Liver (tissue), 9 donors: ENCODE measurements around the gene VGF. TPM values are rescaled to one million over a fixed set of nuclear protein-coding genes. Genes with fewer than 3 reads are reported as not detected.

ENCODE experiments used
- DNase-seq: peaks from one replicate; pipeline ENCODE4 v3.0.0-alpha.2; 2017; ENCODE audit warnings: low spot score
- H3K27ac ChIP-seq, 2 donors: one replicate each; pipeline ENCODE4 v1.7.0; 2013; ENCODE audit warnings: inconsistent platforms in 2 of 2, low read length in 2 of 2, control low read depth in 1 of 2, low read depth in 1 of 2, mild to moderate bottlenecking in 1 of 2
- H3K27me3 ChIP-seq, 4 donors: one replicate each; pipeline versions ENCODE4 v1.6.1 to v1.7.0; 2013; ENCODE audit warnings: low read length in 3 of 4, inconsistent platforms in 1 of 4, mild to moderate bottlenecking in 1 of 4, moderate library complexity in 1 of 4; ENCODE audit not compliant: control insufficient read depth in 4 of 4, insufficient read depth in 4 of 4
- H3K36me3 ChIP-seq, 4 donors: one replicate each; pipeline versions ENCODE4 v1.6.1 to v1.7.0; 2013; ENCODE audit warnings: low read length in 3 of 4, mild to moderate bottlenecking in 3 of 4, low read depth in 1 of 4, moderate library complexity in 1 of 4; ENCODE audit not compliant: control insufficient read depth in 4 of 4, insufficient read depth in 3 of 4
- H3K4me1 ChIP-seq, 4 donors: one replicate each; pipeline versions ENCODE4 v1.6.1 to v1.7.0; 2013; ENCODE audit warnings: low read length in 3 of 4, mild to moderate bottlenecking in 3 of 4, moderate library complexity in 1 of 4; ENCODE audit not compliant: control insufficient read depth in 4 of 4, insufficient read depth in 4 of 4
- H3K4me3 ChIP-seq, 3 donors: one replicate each; pipeline versions ENCODE4 v1.6.1 to v1.7.0; 2013; ENCODE audit warnings: low read length in 3 of 3, control low read depth in 1 of 3, low read depth in 1 of 3, mild to moderate bottlenecking in 1 of 3
- H3K9ac ChIP-seq, 2 donors: one replicate each; pipeline ENCODE4 v1.7.0; 2013; ENCODE audit warnings: low read length in 2 of 2, mild to moderate bottlenecking in 2 of 2, moderate library complexity in 2 of 2, control low read depth in 1 of 2, low read depth in 1 of 2
- H3K9me3 ChIP-seq, 4 donors: one replicate each; pipeline versions ENCODE4 v1.6.1 to v1.7.0; 2013; ENCODE audit warnings: low read length in 3 of 4; ENCODE audit not compliant: control insufficient read depth in 4 of 4
- CTCF ChIP-seq: fragments of 150-350 bp; IDR thresholded peaks from 2 replicates; pipeline ENCODE4 v1.5.1; 2017; ENCODE audit warnings: improper control_type of control experiment, low read depth, low read length; ENCODE audit not compliant: missing input control
- EGR1 ChIP-seq, 2 donors: IDR thresholded peaks; 2 replicates each; pipeline ENCODE4 v1.6.1; 2016 to 2018; ENCODE audit warnings: antibody characterized with exemption in 2 of 2, low read depth in 2 of 2
- FOXA1 ChIP-seq: IDR thresholded peaks from 2 replicates; pipeline ENCODE4 v1.6.1; 2016; ENCODE audit warnings: antibody characterized with exemption
- FOXA2 ChIP-seq: IDR thresholded peaks from 2 replicates; pipeline ENCODE4 v1.6.1; 2016; ENCODE audit warnings: antibody characterized with exemption
- GABPA ChIP-seq, 2 donors: IDR thresholded peaks in 1 of 2; conservative IDR thresholded peaks in 1 of 2; 2 replicates each; pipeline ENCODE4 v1.6.1; 2016; ENCODE audit warnings: antibody characterized with exemption in 2 of 2, mild to moderate bottlenecking in 1 of 2, moderate library complexity in 1 of 2
- HNF4A ChIP-seq, 2 donors: conservative IDR thresholded peaks; 2 replicates each; pipeline ENCODE4 v1.6.1; 2016; ENCODE audit warnings: antibody characterized with exemption in 2 of 2, mild to moderate bottlenecking in 2 of 2
- HNF4G ChIP-seq: IDR thresholded peaks from 2 replicates; pipeline ENCODE4 v1.6.1; 2016; ENCODE audit warnings: antibody characterized with exemption
- JUND ChIP-seq, 2 donors: IDR thresholded peaks; 2 replicates each; pipeline ENCODE4 v1.6.1; 2016; ENCODE audit warnings: antibody characterized with exemption in 2 of 2
- NR2F2 ChIP-seq: IDR thresholded peaks from 2 replicates; pipeline ENCODE4 v1.6.1; 2016; ENCODE audit warnings: antibody characterized with exemption
- RAD21 ChIP-seq, 2 donors: IDR thresholded peaks; 2 replicates each; pipeline ENCODE4 v1.6.1; 2016; ENCODE audit warnings: antibody characterized with exemption in 2 of 2, mild to moderate bottlenecking in 2 of 2
- REST ChIP-seq: IDR thresholded peaks from 2 replicates; pipeline ENCODE4 v1.6.1; 2016; ENCODE audit warnings: antibody characterized with exemption, mild to moderate bottlenecking
- RXRA ChIP-seq, 2 donors: IDR thresholded peaks; 2 replicates each; pipeline ENCODE4 v1.6.1; 2017 to 2018; ENCODE audit warnings: antibody characterized with exemption in 2 of 2, mild to moderate bottlenecking in 1 of 2
- SP1 ChIP-seq: IDR thresholded peaks from 2 replicates; pipeline ENCODE4 v1.6.1; 2018; ENCODE audit warnings: antibody characterized with exemption, mild to moderate bottlenecking
- TAF1 ChIP-seq: conservative IDR thresholded peaks from 2 replicates; pipeline ENCODE4 v1.6.1; 2016; ENCODE audit warnings: antibody characterized with exemption, mild to moderate bottlenecking
- YY1 ChIP-seq: IDR thresholded peaks from 2 replicates; pipeline ENCODE4 v1.6.1; 2016; ENCODE audit warnings: antibody characterized with exemption, mild to moderate bottlenecking
- ZBTB33 ChIP-seq: IDR thresholded peaks from 2 replicates; pipeline ENCODE4 v1.6.1; 2016; ENCODE audit warnings: antibody characterized with exemption
- WGBS: extraction: QIAGEN DNeasy Blood & Tissue Kit; methylation state at CpG from one replicate; pipeline ENCODE4 v1.1.7; 2013; 5-methylcytosine and 5-hydroxymethylcytosine counted together
- polyA plus RNA-seq, 2 donors: library from polyadenylated mRNA; stranded (reverse) in 1 of 2; unstranded in 1 of 2; fragments of 200-250 nt in 1 of 2; fragments of >200 nt in 1 of 2; fragmentation: Nextera tagmentation in 1 of 2; extraction: Ambion mirVana in 1 of 2; gene quantifications; one replicate each; pipeline versions ENCODE4 v1.2.1 to v1.2.3, GENCODE V29; 2013 to 2015
- total RNA-seq, 2 donors: library from RNA; depleted of rRNA; stranded (reverse); fragments of >200 nt; gene quantifications; one replicate each; pipeline ENCODE4 v1.2.3, GENCODE V29; 2014
- TF ChIP-seq, protein P1 (sequence below): IDR thresholded peaks from 2 replicates; pipeline ENCODE4 v1.6.1; 2016; ENCODE audit warnings: antibody characterized with exemption
- TF ChIP-seq, protein P2 (sequence below): IDR thresholded peaks from 2 replicates; pipeline ENCODE4 v1.6.1; 2016; ENCODE audit warnings: antibody characterized with exemption
- donor health status: healthy.
- donor health status: healthy.
- donor health status: healthy.
- donor health status: healthy.
- donor health status: healthy.

The VGF gene
- total and polyA plus RNA-seq, 4 donors, result not detected

DNA sequence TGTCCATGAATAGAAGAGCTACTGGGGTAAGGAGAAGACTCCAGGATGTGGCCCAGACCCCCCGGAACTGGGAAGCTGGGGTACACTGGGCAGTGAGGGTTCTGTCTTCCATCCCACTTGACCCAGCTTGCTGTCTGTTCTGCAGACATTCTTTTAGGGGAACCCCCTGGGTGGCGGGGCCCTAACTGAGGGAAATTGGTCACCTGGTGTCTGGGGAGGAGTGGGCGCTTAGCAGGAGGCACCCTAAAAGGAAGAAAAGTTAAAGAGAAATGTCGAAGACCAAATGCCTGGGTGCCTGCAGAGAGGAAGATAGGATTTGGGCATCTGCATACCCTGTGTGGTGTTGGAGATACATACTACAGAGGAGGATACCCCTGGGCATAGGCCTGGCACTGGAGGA lies 10.1 kb downstream of the VGF start:
- Histone ChIP-seq H3K27ac (no peak overlapping the region), H3K4me1 (peaks cover 2 to 20% (median 12%) of the 10 kb centered on the region in 4 donors), H3K9me3 (no peaks in the 10 kb centered on the region), H3K27me3 (no peaks in the 10 kb centered on the region), H3K4me3 (peak overlapping the region; percentile 27 to 95 (median 56)), H3K9ac (no peak overlapping the region), H3K36me3 (peaks cover 3 to 12% (median 6%) of the 10 kb centered on the region in 4 donors)
- TF ChIP-seq RXRA (IDR thresholded peaks at IDR 0.05), result no peak
- DNase-seq, result no peak
- 70% methylated on average over 4 of the region's 4 CpGs for WGBS

GRCh38 chr7:101154693-101155102 lies 10.7 kb downstream of the VGF start:
- H3K4me3 ChIP-seq, result peak overlapping the region; percentile 56 to 95 (median 64)
- WGBS, result under 1% methylated on average over 34 of the region's 34 CpGs

More at GRCh38 chr7:101154693-101155102, 10.7 kb downstream of the VGF start:
- Histone ChIP-seq H3K9me3 (no peaks in the 10 kb centered on the region), H3K9ac (no peak overlapping the region), H3K27me3 (no peaks in the 10 kb centered on the region), H3K36me3 (peaks cover under 1 to 7% (median 6%) of the 10 kb centered on the region in 4 donors), H3K4me1 (peaks cover 2 to 20% (median 12%) of the 10 kb centered on the region in 4 donors), H3K27ac (no peak overlapping the region)
- no peak for DNase-seq
- TF ChIP-seq CTCF, result no peak
- TF ChIP-seq RAD21 (IDR thresholded peaks at IDR 0.05), result no peak
- TF ChIP-seq EGR1 (IDR thresholded peaks at IDR 0.05; ENCODE audit: low read depth in 2 of 2), result no peak
- no peak for TF ChIP-seq RXRA (IDR thresholded peaks at IDR 0.05)
- TF ChIP-seq, protein P1, sequence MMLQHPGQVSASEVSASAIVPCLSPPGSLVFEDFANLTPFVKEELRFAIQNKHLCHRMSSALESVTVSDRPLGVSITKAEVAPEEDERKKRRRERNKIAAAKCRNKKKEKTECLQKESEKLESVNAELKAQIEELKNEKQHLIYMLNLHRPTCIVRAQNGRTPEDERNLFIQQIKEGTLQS, result no peak
- TF ChIP-seq FOXA2, result no peak
- TF ChIP-seq, protein P2, sequence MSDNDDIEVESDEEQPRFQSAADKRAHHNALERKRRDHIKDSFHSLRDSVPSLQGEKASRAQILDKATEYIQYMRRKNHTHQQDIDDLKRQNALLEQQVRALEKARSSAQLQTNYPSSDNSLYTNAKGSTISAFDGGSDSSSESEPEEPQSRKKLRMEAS, result no peak
- TF ChIP-seq YY1, result no peak
- TF ChIP-seq JUND (IDR thresholded peaks at IDR 0.05), result no peak
- TF ChIP-seq TAF1, result no peak
- TF ChIP-seq GABPA (IDR thresholded peaks at IDR 0.05 in 1 of 2, conservative IDR thresholded peaks at IDR 0.05 in 1 of 2), result no peak
- no peak for TF ChIP-seq FOXA1
- TF ChIP-seq ZBTB33, result no peak
- no peak for TF ChIP-seq REST
- TF ChIP-seq NR2F2, result no peak
- no peak for TF ChIP-seq HNF4A (conservative IDR thresholded peaks at IDR 0.05)
- no peak for TF ChIP-seq HNF4G
- TF ChIP-seq SP1, result no peak
